SU-DHL-6 (cell line): ENCODE data around the gene ERP27.

ENCODE experiments used
- CTCF ChIP-seq: fragments of 200-600 bp; sonication (generic); IDR thresholded peaks from one replicate; pipeline ENCODE4 v1.5.1; 2017; ENCODE audit warnings: antibody characterized with exemption, mild to moderate bottlenecking, low read length, moderate library complexity; ENCODE audit not compliant: insufficient read depth, poor library complexity, severe bottlenecking
- EZH2phosphoT487 ChIP-seq: fragments of 200-600 bp; sonication (generic), shearing (Covaris generic); conservative IDR thresholded peaks from 2 replicates; pipeline ENCODE4 v1.6.1; 2018; ENCODE audit warnings: mild to moderate bottlenecking, antibody characterized with exemption, low read length, moderate library complexity, mixed read lengths

DNA sequence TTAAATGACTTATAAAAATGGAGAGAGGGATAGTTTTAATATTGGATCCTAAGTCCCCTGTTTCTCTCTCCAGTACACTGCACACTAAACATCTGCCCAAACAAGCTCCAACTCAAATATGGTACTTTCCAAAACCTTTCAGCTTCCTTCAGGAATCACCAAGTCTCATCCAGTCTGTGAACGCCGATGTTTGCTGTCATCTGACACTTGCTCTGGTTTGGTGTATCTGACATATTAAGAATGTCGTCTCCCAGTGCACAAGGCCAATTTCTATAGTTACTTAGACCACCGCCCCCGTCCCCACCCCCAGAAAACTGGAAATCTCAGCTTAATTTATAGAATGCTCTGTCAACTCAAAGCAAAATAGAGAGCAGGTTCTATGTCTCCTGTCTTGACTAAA, 47.6 kb downstream of the ERP27 start:
- TF ChIP-seq CTCF = no peak
- no peak for TF ChIP-seq EZH2phosphoT487
